DND-41 (cell line): ENCODE data around the gene PSMB4.

ENCODE experiments used
- EZH2 ChIP-seq: IDR thresholded peaks from 3 replicates; pipeline ENCODE4 v1.6.1; 2012; ENCODE audit warnings: borderline replicate concordance, low read depth, mild to moderate bottlenecking, moderate library complexity, low read length, inconsistent platforms; ENCODE audit not compliant: severe bottlenecking
- TF ChIP-seq, protein P1 (sequence below): IDR thresholded peaks from 2 replicates; pipeline ENCODE4 v1.5.1; 2012; ENCODE audit warnings: borderline replicate concordance, low read length, moderate library complexity, mild to moderate bottlenecking; ENCODE audit not compliant: poor library complexity, severe bottlenecking; ENCODE audit errors: extremely low read depth

DNA sequence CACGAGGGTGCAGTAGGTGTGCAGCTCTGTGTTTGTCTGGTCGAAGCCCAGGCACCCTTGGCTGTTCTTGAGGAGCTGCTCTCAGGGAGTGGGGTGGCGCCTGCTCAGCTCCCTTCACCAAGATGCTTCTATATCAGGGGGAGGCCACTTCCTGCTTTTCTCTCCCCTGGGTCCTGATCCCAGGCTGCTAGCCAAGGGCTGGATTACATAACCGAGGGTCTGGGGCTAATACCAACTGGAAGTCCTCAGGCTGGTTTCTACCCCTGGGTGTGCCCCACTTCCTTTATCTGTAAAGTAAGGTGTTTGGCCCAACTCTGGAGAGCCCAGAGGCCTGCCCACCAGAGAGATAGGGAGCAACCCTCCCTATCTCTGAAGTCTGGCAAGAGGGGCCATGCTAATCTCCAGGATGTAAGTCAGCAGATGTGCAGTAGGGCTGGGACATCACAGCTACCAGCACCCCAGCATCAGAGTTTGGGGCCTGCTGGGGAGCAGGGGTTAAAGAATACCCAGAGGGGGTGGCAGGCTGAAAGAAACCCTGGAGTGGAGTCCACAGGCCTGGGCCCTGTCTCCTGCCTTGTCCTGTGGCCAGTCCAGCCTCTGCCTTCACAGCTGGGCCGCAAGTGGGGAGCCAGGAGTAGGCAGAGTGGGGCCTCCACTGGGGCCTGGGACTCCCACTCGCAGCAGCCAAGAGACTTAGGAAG, 29.0 kb upstream of the PSMB4 start:
- TF ChIP-seq, protein P1, sequence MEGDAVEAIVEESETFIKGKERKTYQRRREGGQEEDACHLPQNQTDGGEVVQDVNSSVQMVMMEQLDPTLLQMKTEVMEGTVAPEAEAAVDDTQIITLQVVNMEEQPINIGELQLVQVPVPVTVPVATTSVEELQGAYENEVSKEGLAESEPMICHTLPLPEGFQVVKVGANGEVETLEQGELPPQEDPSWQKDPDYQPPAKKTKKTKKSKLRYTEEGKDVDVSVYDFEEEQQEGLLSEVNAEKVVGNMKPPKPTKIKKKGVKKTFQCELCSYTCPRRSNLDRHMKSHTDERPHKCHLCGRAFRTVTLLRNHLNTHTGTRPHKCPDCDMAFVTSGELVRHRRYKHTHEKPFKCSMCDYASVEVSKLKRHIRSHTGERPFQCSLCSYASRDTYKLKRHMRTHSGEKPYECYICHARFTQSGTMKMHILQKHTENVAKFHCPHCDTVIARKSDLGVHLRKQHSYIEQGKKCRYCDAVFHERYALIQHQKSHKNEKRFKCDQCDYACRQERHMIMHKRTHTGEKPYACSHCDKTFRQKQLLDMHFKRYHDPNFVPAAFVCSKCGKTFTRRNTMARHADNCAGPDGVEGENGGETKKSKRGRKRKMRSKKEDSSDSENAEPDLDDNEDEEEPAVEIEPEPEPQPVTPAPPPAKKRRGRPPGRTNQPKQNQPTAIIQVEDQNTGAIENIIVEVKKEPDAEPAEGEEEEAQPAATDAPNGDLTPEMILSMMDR: no peak
- TF ChIP-seq EZH2: no peak
